ENCODE measurements around the gene P3H3.

- TF ChIP-seq CTCF (IDR thresholded peaks at IDR 0.05; ENCODE audit: low read depth, low read length) (no peak), EZH2phosphoT487 (IDR thresholded peaks at IDR 0.05; ENCODE audit: low read depth) (no peak)
Observed at GRCh38 chr12:6838854-6839253, 10.6 kb downstream of the P3H3 start.

All from OCI-LY3 (cell line).